Stomach (tissue), 9 donors: ENCODE data around the gene CARD11. TPM values are rescaled to one million over a fixed set of nuclear protein-coding genes. Genes with fewer than 3 reads are reported as not detected.

Source experiments
- DNase-seq, 2 donors: peaks; one replicate each; pipeline versions ENCODE4 v3.0.0 to v3.0.0-alpha.2; 2013 to 2019
- H3K27ac ChIP-seq, 5 donors: fragments of 200-600 bp in 4 of 5; sonication (generic) in 4 of 5; one replicate each; pipeline ENCODE4 v1.5.1; 2013 to 2019; ENCODE audit warnings: mild to moderate bottlenecking in 1 of 5, moderate library complexity in 1 of 5
- H3K27me3 ChIP-seq, 3 donors: fragments of 200-600 bp; sonication (generic); one replicate each; pipeline ENCODE4 v1.5.1; 2017 to 2019; ENCODE audit warnings: mixed run types in 1 of 3
- H3K36me3 ChIP-seq, 4 donors: fragments of 200-600 bp; sonication (generic); 1 replicate in 3 of 4; 2 replicates in 1 of 4; pipeline ENCODE4 v1.5.1; 2016 to 2019
- H3K4me1 ChIP-seq, 4 donors: fragments of 200-600 bp; sonication (generic); one replicate each; pipeline ENCODE4 v1.5.1; 2016 to 2019
- H3K4me3 ChIP-seq, 4 donors: fragments of 200-600 bp; sonication (generic) in 3 of 4; one replicate each; pipeline ENCODE4 v1.5.1; 2016 to 2019; ENCODE audit warnings: mild to moderate bottlenecking in 1 of 4
- H3K9me3 ChIP-seq, 4 donors: fragments of 200-600 bp; sonication (generic); one replicate each; pipeline ENCODE4 v1.5.1; 2016 to 2019
- CTCF ChIP-seq, 7 experiments: fragments of 450-650 bp in 4 of 7; fragments of 200-600 bp in 3 of 7; sonication (generic) in 3 of 7; IDR thresholded peaks; one replicate each; pipeline ENCODE4 v1.5.1; 2016 to 2019; ENCODE audit warnings: antibody characterized with exemption in 7 of 7, control low read depth in 2 of 7, mild to moderate bottlenecking in 1 of 7
- EP300 ChIP-seq: sonication (generic); formaldehyde crosslinking; IDR thresholded peaks from one replicate; pipeline ENCODE4 v1.6.1; 2017; ENCODE audit warnings: antibody characterized with exemption
- POLR2A ChIP-seq, 4 donors: fragments of 450-650 bp; IDR thresholded peaks; one replicate each; pipeline ENCODE4 v1.6.1; 2016; ENCODE audit warnings: antibody characterized with exemption in 4 of 4, control low read depth in 2 of 4, mild to moderate bottlenecking in 1 of 4, moderate library complexity in 1 of 4
- POLR2AphosphoS5 ChIP-seq, 3 donors: sonication (generic); formaldehyde crosslinking; IDR thresholded peaks; one replicate each; pipeline ENCODE4 v1.6.1; 2016; ENCODE audit warnings: antibody characterized with exemption in 3 of 3
- WGBS, 5 donors: extraction: QIAGEN DNeasy Blood & Tissue Kit in 3 of 5; methylation state at CpG; one replicate each; pipeline versions ENCODE4 v1.1.5 to v1.1.7; 2013 to 2018; 5-methylcytosine and 5-hydroxymethylcytosine counted together
- intact Hi-C: fragments of 100-400 bp; cut with DNase I; formaldehyde crosslinking; loops from one replicate; pipeline ENCODE4 v1.15.1; 2023; ENCODE audit warnings: low total_unique reads
- polyA plus RNA-seq, 3 donors: library from polyadenylated mRNA; stranded (reverse); fragments of 200-250 nt; gene quantifications; one replicate each; pipeline ENCODE4 v1.2.3, GENCODE V29; 2013
- total RNA-seq, 5 donors: library from RNA; depleted of rRNA; stranded (reverse); fragments of >200 nt; gene quantifications; one replicate each; pipeline versions ENCODE4 v1.1.0 to v1.2.3, GENCODE V29; 2014 to 2016
- donor health status: healthy with polysubstance abuse.
- donor health status: Bipolar disorder and iron deficiency.
- donor health status: healthy.

CARD11 gene
- total and polyA plus RNA-seq, 8 donors: 0.45 to 9.7 (median 1.8) TPM; not detected in 1

- no peak for DNase-seq
- no peak for TF ChIP-seq POLR2A (IDR thresholded peaks at IDR 0.05)
- no peak for TF ChIP-seq EP300
- TF ChIP-seq CTCF (IDR thresholded peaks at IDR 0.05): no peak
- no peak for TF ChIP-seq POLR2AphosphoS5 (IDR thresholded peaks at IDR 0.05)
Observed at GRCh38 chr7:3033581-3033980, 10.1 kb downstream of the CARD11 start.

GRCh38 chr7:3033136-3033535, 10.5 kb downstream of the CARD11 start:
- Histone ChIP-seq H3K4me1 (peaks cover 0 to 5% (median under 1%) of the 10 kb centered on the region in 4 donors), H3K27ac (no peak overlapping the region), H3K9me3 (no peaks in the 10 kb centered on the region), H3K4me3 (no peak overlapping the region), H3K27me3 (peaks cover 0 to 7% (median 0%) of the 10 kb centered on the region in 3 donors), H3K36me3 (no peaks in the 10 kb centered on the region)
- 65 to 79% (median 72%) methylated on average over 7 of the region's 7 CpGs for WGBS, 5 donors
- TF ChIP-seq POLR2A (IDR thresholded peaks at IDR 0.05) (no peak), CTCF (IDR thresholded peaks at IDR 0.05) (no peak), EP300 (no peak), POLR2AphosphoS5 (IDR thresholded peaks at IDR 0.05) (no peak)
- intact Hi-C loops: no loop called here
- DNase-seq: no peak

More at GRCh38 chr7:3033581-3033980, 10.1 kb downstream of the CARD11 start:
- H3K27me3 ChIP-seq: peaks cover 0 to 6% (median 0%) of the 10 kb centered on the region in 3 donors
- H3K4me1 ChIP-seq: peaks cover 0 to 4% (median 0%) of the 10 kb centered on the region in 4 donors
- no peak overlapping the region for H3K4me3 ChIP-seq
- H3K36me3 ChIP-seq: no peaks in the 10 kb centered on the region
- intact Hi-C loops: no loop called here
- WGBS, 5 donors: 66 to 72% (median 70%) methylated on average over 12 of the region's 12 CpGs
- H3K27ac ChIP-seq: no peak overlapping the region
- H3K9me3 ChIP-seq: no peaks in the 10 kb centered on the region

GRCh38 chr7:3032256-3032655, 11.4 kb downstream of the CARD11 start:
- intact Hi-C loops: no loop called here
- TF ChIP-seq POLR2A (IDR thresholded peaks at IDR 0.05) (no peak), CTCF (IDR thresholded peaks at IDR 0.05) (no peak), EP300 (no peak), POLR2AphosphoS5 (IDR thresholded peaks at IDR 0.05) (no peak)

GRCh38 chr7:3029138-3029537, 14.5 kb downstream of the CARD11 start:
- peaks cover 0 to 21% (median 0%) of the 10 kb centered on the region in 3 donors for H3K27me3 ChIP-seq
- intact Hi-C loops: no loop called here
- WGBS, 5 donors: 69 to 73% (median 70%) methylated on average over 9 of the region's 9 CpGs
- no peaks in the 10 kb centered on the region for H3K36me3 ChIP-seq
- H3K4me3 ChIP-seq: no peak overlapping the region
- no peak overlapping the region for H3K27ac ChIP-seq
- peaks cover 0 to 5% (median 4%) of the 10 kb centered on the region in 4 donors for H3K4me1 ChIP-seq
- DNase-seq: no peak
- TF ChIP-seq EP300: no peak
- no peak for TF ChIP-seq POLR2A (IDR thresholded peaks at IDR 0.05)
- TF ChIP-seq POLR2AphosphoS5 (IDR thresholded peaks at IDR 0.05): no peak
- no peak for TF ChIP-seq CTCF (IDR thresholded peaks at IDR 0.05)
- H3K9me3 ChIP-seq: peaks cover 0 to 20% (median 10%) of the 10 kb centered on the region in 4 donors

More at GRCh38 chr7:3032256-3032655, 11.4 kb downstream of the CARD11 start:
- Histone ChIP-seq H3K27ac (no peak overlapping the region), H3K36me3 (no peaks in the 10 kb centered on the region), H3K27me3 (peaks cover 0 to 10% (median 0%) of the 10 kb centered on the region in 3 donors), H3K9me3 (no peaks in the 10 kb centered on the region), H3K4me1 (peaks cover 0 to 5% (median 4%) of the 10 kb centered on the region in 4 donors), H3K4me3 (no peak overlapping the region)
- no peak for DNase-seq
- WGBS, 5 donors: 64 to 79% (median 72%) methylated on average over 4 of the region's 4 CpGs
